ENCODE data around the gene PDAP1. TPM values are rescaled to one million over a fixed set of nuclear protein-coding genes. Genes with fewer than 3 reads are reported as not detected.

Gene PDAP1
- total and polyA plus RNA-seq, 2 experiments from 2014 or later, result 91.3 to 95.5 TPM

- Histone ChIP-seq H3K79me2 (ENCODE audit: insufficient read depth) (peaks cover 65% of the 10 kb centered on the region), H3F3A (ENCODE audit: insufficient read depth) (no peaks in the 10 kb centered on the region), H3K9me3 (ENCODE audit: low read depth) (no peaks in the 10 kb centered on the region), H3K9me2 (ENCODE audit: insufficient read depth) (no peaks in the 10 kb centered on the region), H2AFZ (no peak overlapping the region), H3K4me2 (ENCODE audit: unreplicated experiment) (no peak overlapping the region), H3K4me3 (no peak overlapping the region), H3K36me3 (ENCODE audit: low read depth) (peaks cover 38% of the 10 kb centered on the region; the same call in 1 of the 2 replicates), H3K27ac (no peak overlapping the region), H3K4me1 (ENCODE audit: insufficient read depth) (no peaks in the 10 kb centered on the region), H3K9ac (no peak overlapping the region), H4K20me1 (ENCODE audit: insufficient read depth) (no peaks in the 10 kb centered on the region), H3K27me3 (replicated peaks; ENCODE audit: insufficient read depth) (no peaks in the 10 kb centered on the region)
- no peak for TF ChIP-seq EZH2 (IDR thresholded peaks at IDR 0.05; ENCODE audit: insufficient read depth, poor library complexity, severe bottlenecking)
- no peak for TF ChIP-seq EZH2phosphoT487 (IDR thresholded peaks at IDR 0.05; ENCODE audit: insufficient read depth, low read depth)
- in situ Hi-C loops (cut with MboI), result no loop called here
- peak; percentile 59 for DNase-seq
- WGBS, 2 experiments (ENCODE audit: low coverage in 1 of 2, low lambda C conversion rate in 2 of 2, missing lambda C conversion rate in 2 of 2), result 77 to 84% methylated on average over 8 to 9 of the region's 9 CpGs
Observed at GRCh38 chr7:99386584-99387238, 21.7 kb downstream of the PDAP1 start.

DNA sequence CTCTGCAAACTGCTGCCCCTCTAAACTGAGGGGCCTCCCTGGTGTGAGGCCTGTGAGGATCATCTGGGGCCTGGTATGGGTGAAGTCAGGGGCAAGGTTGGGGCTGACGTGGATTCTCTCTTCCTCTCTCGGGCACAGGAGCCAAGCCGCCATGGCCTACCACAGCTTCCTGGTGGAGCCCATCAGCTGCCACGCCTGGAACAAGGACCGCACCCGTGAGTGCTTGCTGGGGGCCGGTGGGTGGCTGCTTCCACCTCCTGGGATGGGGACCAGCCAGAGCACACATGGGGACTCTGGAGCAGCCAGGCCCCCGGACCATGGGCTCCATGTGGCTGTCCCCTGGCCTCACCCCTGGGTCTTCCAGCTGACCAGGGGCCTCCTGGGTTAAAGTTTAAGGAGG is 22.8 kb downstream of the PDAP1 start:
- Histone ChIP-seq H3K4me2 (ENCODE audit: unreplicated experiment) (no peak overlapping the region), H3K4me1 (ENCODE audit: insufficient read depth) (peaks cover 5% of the 10 kb centered on the region), H3K9ac (no peak overlapping the region), H3F3A (ENCODE audit: insufficient read depth) (peaks cover under 1% of the 10 kb centered on the region; the same call in 1 of the 2 replicates), H2AFZ (no peak overlapping the region), H3K9me3 (ENCODE audit: low read depth) (no peaks in the 10 kb centered on the region), H3K4me3 (no peak overlapping the region), H3K9me2 (ENCODE audit: insufficient read depth) (no peaks in the 10 kb centered on the region), H3K79me2 (ENCODE audit: insufficient read depth) (peaks cover 65% of the 10 kb centered on the region), H4K20me1 (ENCODE audit: insufficient read depth) (no peaks in the 10 kb centered on the region), H3K27me3 (replicated peaks; ENCODE audit: insufficient read depth) (no peaks in the 10 kb centered on the region), H3K36me3 (ENCODE audit: low read depth) (peaks cover 29% of the 10 kb centered on the region; the same call in 1 of the 2 replicates), H3K27ac (no peak overlapping the region)
- no peak for DNase-seq
- in situ Hi-C loops (cut with MboI), result no loop called here
- WGBS, 2 experiments (ENCODE audit: low coverage in 1 of 2, low lambda C conversion rate in 2 of 2, missing lambda C conversion rate in 2 of 2), result 96 to 99% methylated on average over 8 of the region's 8 CpGs
- no peak for TF ChIP-seq EZH2phosphoT487 (IDR thresholded peaks at IDR 0.05; ENCODE audit: insufficient read depth, low read depth)
- no peak for TF ChIP-seq EZH2 (IDR thresholded peaks at IDR 0.05; ENCODE audit: insufficient read depth, poor library complexity, severe bottlenecking)

DNA sequence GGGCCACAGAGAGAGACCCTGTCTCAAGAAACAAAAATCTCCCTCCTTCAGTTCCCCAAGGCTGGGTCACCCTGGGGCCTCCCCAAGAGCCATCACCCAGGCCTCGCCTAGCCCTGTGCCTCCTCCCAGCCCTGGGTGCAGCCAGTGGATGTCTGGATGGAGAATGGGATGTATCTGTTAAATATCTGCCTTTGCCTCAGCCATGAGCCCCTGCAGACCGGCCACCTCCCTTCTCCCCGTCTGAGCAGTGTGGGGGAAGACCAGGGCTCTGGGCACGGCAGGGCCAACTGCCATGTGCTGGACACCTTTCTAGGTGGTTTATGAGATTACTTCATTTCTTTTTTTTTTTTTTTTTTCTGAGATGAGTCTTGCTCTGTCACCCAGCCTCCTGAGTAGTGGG is 23.9 kb downstream of the PDAP1 start:
- Histone ChIP-seq H3K4me3 (no peak overlapping the region), H3K9me3 (ENCODE audit: low read depth) (no peaks in the 10 kb centered on the region), H3K9ac (no peak overlapping the region), H3K9me2 (ENCODE audit: insufficient read depth) (no peaks in the 10 kb centered on the region), H3K79me2 (ENCODE audit: insufficient read depth) (peaks cover 74% of the 10 kb centered on the region), H4K20me1 (ENCODE audit: insufficient read depth) (no peaks in the 10 kb centered on the region), H3K36me3 (ENCODE audit: low read depth) (peaks cover 27% of the 10 kb centered on the region; the same call in 1 of the 2 replicates), H3F3A (ENCODE audit: insufficient read depth) (peaks cover 11% of the 10 kb centered on the region), H3K4me1 (ENCODE audit: insufficient read depth) (peaks cover 16% of the 10 kb centered on the region), H2AFZ (no peak overlapping the region), H3K27me3 (replicated peaks; ENCODE audit: insufficient read depth) (no peaks in the 10 kb centered on the region), H3K4me2 (ENCODE audit: unreplicated experiment) (no peak overlapping the region), H3K27ac (no peak overlapping the region)
- in situ Hi-C loops (cut with MboI), result no loop called here
- 94 to 95% methylated on average over 4 of the region's 4 CpGs for WGBS, 2 experiments (ENCODE audit: low coverage in 1 of 2, low lambda C conversion rate in 2 of 2, missing lambda C conversion rate in 2 of 2)
- DNase-seq, result no peak
- TF ChIP-seq EZH2phosphoT487 (IDR thresholded peaks at IDR 0.05; ENCODE audit: insufficient read depth, low read depth) (no peak), EZH2 (IDR thresholded peaks at IDR 0.05; ENCODE audit: insufficient read depth, poor library complexity, severe bottlenecking) (no peak)

GRCh38 chr7:99383791-99384370 is 24.5 kb downstream of the PDAP1 start:
- Histone ChIP-seq H3K9me2 (ENCODE audit: insufficient read depth) (no peaks in the 10 kb centered on the region), H3K27ac (no peak overlapping the region), H3K9ac (no peak overlapping the region), H3F3A (ENCODE audit: insufficient read depth) (peaks cover 15% of the 10 kb centered on the region), H4K20me1 (ENCODE audit: insufficient read depth) (no peaks in the 10 kb centered on the region), H3K27me3 (replicated peaks; ENCODE audit: insufficient read depth) (no peaks in the 10 kb centered on the region), H3K9me3 (ENCODE audit: low read depth) (no peaks in the 10 kb centered on the region), H3K36me3 (ENCODE audit: low read depth) (peaks cover 21% of the 10 kb centered on the region; the same call in 1 of the 2 replicates), H3K4me1 (ENCODE audit: insufficient read depth) (peaks cover 20% of the 10 kb centered on the region), H3K4me2 (ENCODE audit: unreplicated experiment) (no peak overlapping the region), H3K4me3 (no peak overlapping the region), H3K79me2 (ENCODE audit: insufficient read depth) (peaks cover 74% of the 10 kb centered on the region), H2AFZ (no peak overlapping the region)
- TF ChIP-seq EZH2phosphoT487 (IDR thresholded peaks at IDR 0.05; ENCODE audit: insufficient read depth, low read depth), result no peak
- no peak for TF ChIP-seq EZH2 (IDR thresholded peaks at IDR 0.05; ENCODE audit: insufficient read depth, poor library complexity, severe bottlenecking)
- in situ Hi-C loops (cut with MboI), result no loop called here
- WGBS, 2 experiments (ENCODE audit: low coverage in 1 of 2, low lambda C conversion rate in 2 of 2, missing lambda C conversion rate in 2 of 2), result 86 to 88% methylated on average over 13 of the region's 13 CpGs
- no peak for DNase-seq

Data from GM23248 (cell line).